Measurements from ENCODE around the gene THSD8. TPM values are rescaled to one million over a fixed set of nuclear protein-coding genes. Genes with fewer than 3 reads are reported as not detected.

Gene THSD8
- total RNA-seq, 1 experiment from 2014 or later: 14.0 TPM

DNA sequence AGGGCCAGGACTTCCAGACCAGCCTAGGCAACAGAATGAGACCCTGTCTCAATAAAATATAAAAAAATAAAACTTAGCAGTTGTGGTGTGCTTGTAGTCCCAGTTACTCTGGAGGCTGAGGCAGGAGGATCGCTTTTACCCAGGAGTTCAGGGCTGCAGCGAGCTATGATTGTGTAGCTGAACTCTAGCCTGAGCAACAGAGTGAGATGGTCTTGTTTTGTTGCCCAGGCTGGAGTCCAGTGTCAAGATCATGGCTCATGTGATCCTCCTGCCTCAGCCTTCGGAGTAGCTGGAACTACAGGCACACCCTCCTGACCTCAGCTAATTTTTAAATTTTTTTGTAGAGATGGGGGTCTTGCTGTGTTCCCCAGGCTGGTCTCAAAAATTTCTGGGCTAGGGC lies 14.9 kb upstream of the THSD8 start:
- H3K27me3 Mint-ChIP-seq (ENCODE audit: unreplicated experiment): no peaks in the 10 kb centered on the region
- H3K4me3 Mint-ChIP-seq (ENCODE audit: low read depth, unreplicated experiment): peak overlapping the region; percentile 36
- H3K27ac Mint-ChIP-seq (ENCODE audit: unreplicated experiment): peak overlapping the region; percentile 17
- H3K9me3 Mint-ChIP-seq (ENCODE audit: low read depth, unreplicated experiment): no peaks in the 10 kb centered on the region
- TF ChIP-seq CTCF (IDR thresholded peaks at IDR 0.05; ENCODE audit: unreplicated experiment): no peak
- CTCF ChIA-PET: no interaction called here
- intact Hi-C loops (cut with micrococcal nuclease; ENCODE audit: unreplicated experiment): no loop called here
- no TSS peak for BruUV-seq (replicated peaks)
- H3K4me1 Mint-ChIP-seq (ENCODE audit: low read depth, unreplicated experiment): peaks cover 24% of the 10 kb centered on the region
- H3K36me3 Mint-ChIP-seq (ENCODE audit: insufficient read depth, unreplicated experiment): peaks cover 46% of the 10 kb centered on the region
- DNase-seq: no peak

- Mint-ChIP-seq H3K9me3 (ENCODE audit: low read depth, unreplicated experiment) (no peaks in the 10 kb centered on the region), H3K27me3 (ENCODE audit: unreplicated experiment) (no peaks in the 10 kb centered on the region), H3K27ac (ENCODE audit: unreplicated experiment) (peak overlapping the region; percentile 17), H3K36me3 (ENCODE audit: insufficient read depth, unreplicated experiment) (peaks cover 46% of the 10 kb centered on the region), H3K4me1 (ENCODE audit: low read depth, unreplicated experiment) (peaks cover 24% of the 10 kb centered on the region), H3K4me3 (ENCODE audit: low read depth, unreplicated experiment) (no peak overlapping the region)
- DNase-seq: no peak
- CTCF ChIA-PET: interaction anchor here (0.6 kb wide), 1 partner anchor 115 kb away, joined by 4 read pairs; no protein-coding TSS in a partner anchor
- no TSS peak for BruUV-seq (replicated peaks)
- intact Hi-C loops (cut with micrococcal nuclease; ENCODE audit: unreplicated experiment): no loop called here
- no peak for TF ChIP-seq CTCF (IDR thresholded peaks at IDR 0.05; ENCODE audit: unreplicated experiment)
Measured at GRCh38 chr19:12787458-12787857, 14.4 kb upstream of the THSD8 start.

DNA sequence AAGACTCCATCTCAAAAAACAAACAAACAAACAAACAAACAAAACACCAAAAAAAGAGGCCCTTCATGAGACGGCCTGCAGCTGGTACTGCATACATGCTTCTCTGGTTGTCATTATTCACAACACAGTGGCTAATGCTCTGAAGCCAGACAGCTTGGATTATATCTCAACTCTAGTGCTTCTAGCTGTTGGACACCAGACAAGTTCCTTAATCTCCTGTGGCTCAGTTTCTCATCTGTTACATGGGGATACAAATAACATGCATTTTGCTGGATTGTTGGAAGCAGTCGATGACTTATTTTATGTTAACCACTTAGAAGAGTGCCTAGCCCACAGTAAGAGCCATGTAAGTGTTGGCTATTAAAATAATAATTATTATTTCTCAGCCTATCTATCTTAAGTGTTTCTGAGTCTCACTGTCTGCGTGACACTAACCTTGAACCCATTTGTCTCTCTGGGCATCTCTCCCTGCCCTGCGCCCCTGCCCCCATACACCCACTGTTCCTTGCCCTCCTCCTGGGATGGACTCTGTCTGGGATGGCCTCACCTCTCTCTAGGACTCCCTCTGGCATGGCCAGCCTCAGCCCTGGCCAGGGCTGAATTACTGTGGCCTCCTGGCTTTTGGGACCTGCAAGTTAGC lies 13.7 kb upstream of the THSD8 start:
- Mint-ChIP-seq H3K36me3 (ENCODE audit: insufficient read depth, unreplicated experiment) (peaks cover 46% of the 10 kb centered on the region), H3K4me3 (ENCODE audit: low read depth, unreplicated experiment) (peak overlapping the region; percentile 86), H3K4me1 (ENCODE audit: low read depth, unreplicated experiment) (peaks cover 24% of the 10 kb centered on the region), H3K27me3 (ENCODE audit: unreplicated experiment) (no peaks in the 10 kb centered on the region), H3K27ac (ENCODE audit: unreplicated experiment) (peak overlapping the region; percentile 98), H3K9me3 (ENCODE audit: low read depth, unreplicated experiment) (no peaks in the 10 kb centered on the region)
- TF ChIP-seq CTCF (IDR thresholded peaks at IDR 0.05; ENCODE audit: unreplicated experiment): no peak
- CTCF ChIA-PET: interaction anchor here (0.6 to 0.8 kb wide), 2 partner anchors 10 to 114 kb away, joined by 4 to 5 read pairs; no protein-coding TSS in a partner anchor
- BruUV-seq (replicated peaks): TSS peak; percentile 20
- intact Hi-C loops (cut with micrococcal nuclease; ENCODE audit: unreplicated experiment): no loop called here
- DNase-seq: no peak

DNA sequence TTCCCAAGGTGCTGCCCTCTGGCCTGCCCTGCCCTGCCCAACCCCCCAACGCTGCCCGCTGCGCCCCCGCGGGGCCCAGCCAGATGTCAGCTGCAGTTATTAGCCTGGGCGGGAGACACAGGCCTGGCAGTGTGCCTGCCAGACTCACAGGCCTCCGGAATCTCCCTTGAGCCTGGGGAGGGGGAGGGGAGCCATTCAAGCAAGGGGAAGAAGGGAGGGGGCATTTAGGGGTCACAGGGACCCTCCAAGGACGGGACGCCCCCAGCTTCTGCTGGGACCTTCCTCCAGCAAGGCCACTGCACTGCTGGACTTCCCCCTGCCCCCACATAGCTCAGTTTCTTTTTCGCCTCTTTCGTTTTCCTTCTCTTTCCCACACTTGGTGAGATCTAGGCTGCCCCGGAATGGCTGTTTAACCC lies 13.2 kb upstream of the THSD8 start:
- CTCF ChIA-PET: interaction anchor here (0.8 kb wide), 1 partner anchor 11 kb away, joined by 5 read pairs; no protein-coding TSS in a partner anchor
- no peak for TF ChIP-seq CTCF (IDR thresholded peaks at IDR 0.05; ENCODE audit: unreplicated experiment)

More for the DNA sequence above, 13.2 kb upstream of the THSD8 start:
- peak; percentile 65 for DNase-seq
- Mint-ChIP-seq H3K4me3 (ENCODE audit: low read depth, unreplicated experiment) (peak overlapping the region; percentile 86), H3K9me3 (ENCODE audit: low read depth, unreplicated experiment) (no peaks in the 10 kb centered on the region), H3K27me3 (ENCODE audit: unreplicated experiment) (no peaks in the 10 kb centered on the region), H3K4me1 (ENCODE audit: low read depth, unreplicated experiment) (peaks cover 24% of the 10 kb centered on the region), H3K36me3 (ENCODE audit: insufficient read depth, unreplicated experiment) (peaks cover 50% of the 10 kb centered on the region), H3K27ac (ENCODE audit: unreplicated experiment) (peak overlapping the region; percentile 98)
- no TSS peak for BruUV-seq (replicated peaks)
- intact Hi-C loops (cut with micrococcal nuclease; ENCODE audit: unreplicated experiment): no loop called here

All from Calu3 (cell line).